Pancreas (tissue), 10 donors: ENCODE results near the gene ACSS1. TPM values are rescaled to one million over a fixed set of nuclear protein-coding genes. Genes with fewer than 3 reads are reported as not detected.
A peak's percentile ranks its signal among the peaks of the same experiment; 100 is the strongest.

ENCODE experiments used
- ATAC-seq, 4 donors: fragments of 200-7000 bp; cut with Tn5 transposase; one replicate each; pipeline versions ENCODE4 v1.8.0 to v1.9.1; 2020; ENCODE audit warnings: mild to moderate bottlenecking in 4 of 4, moderate library complexity in 4 of 4
- DNase-seq, 6 donors: peaks; one replicate each; pipeline ENCODE4 v3.0.0-alpha.2; 2020
- FAIRE-seq: peaks from 2 replicates; lab custom pipeline; 2012; peaks lifted over from hg19 to GRCh38; lab: Jason Lieb, UNC
- H3K27ac ChIP-seq, 4 donors: fragments of 200-600 bp; sonication (generic); 1 replicate in 3 of 4; 2 replicates in 1 of 4; pipeline versions ENCODE4 v1.5.0 to v1.8.0; 2020
- H3K27me3 ChIP-seq, 4 donors: fragments of 200-600 bp; one replicate each; pipeline ENCODE4 v1.8.0; 2021
- H3K36me3 ChIP-seq, 3 donors: fragments of 200-600 bp; sonication (generic) in 1 of 3; one replicate each; pipeline versions ENCODE4 v1.5.0 to v1.8.0; 2020 to 2021
- H3K4me1 ChIP-seq, 3 donors: fragments of 200-600 bp; one replicate each; pipeline ENCODE4 v1.8.0; 2021
- H3K4me3 ChIP-seq, 4 donors: fragments of 200-600 bp; sonication (generic) in 2 of 4; one replicate each; pipeline versions ENCODE4 v1.5.0 to v1.8.0; 2020 to 2021
- H3K9me3 ChIP-seq, 4 donors: fragments of 200-600 bp; one replicate each; pipeline ENCODE4 v1.8.0; 2021
- WGBS, 2 donors: extraction: QIAGEN DNeasy Blood & Tissue Kit; methylation state at CpG; one replicate each; pipeline ENCODE4 v1.1.7; 2013; 5-methylcytosine and 5-hydroxymethylcytosine counted together
- intact Hi-C, 3 donors: fragments of 100-400 bp; cut with DNase I; formaldehyde crosslinking; loops; one replicate each; pipeline versions ENCODE4 v1.11.1 to v1.14.2; 2022
- polyA plus RNA-seq, 2 donors: library from polyadenylated mRNA; stranded (reverse); fragments of 200-250 nt; gene quantifications; one replicate each; pipeline ENCODE4 v1.2.3, GENCODE V29; 2013
- total RNA-seq, 6 donors: library from RNA; stranded (reverse); fragmentation: NEBNext Ultra II Directional in 4 of 6; extraction: Animal tissue kit (Norgen Biotek cat#: 25700) in 4 of 6; gene quantifications; one replicate each; pipeline versions ENCODE4 v1.2.1 to v1.2.4, GENCODE V29; 2021 to 2023
- TF ChIP-seq, protein P1 (sequence below), 4 donors: fragments of 200-600 bp; sonication (generic) in 3 of 4; IDR thresholded peaks; one replicate each; pipeline versions ENCODE4 v1.5.0 to v1.8.0; 2021; ENCODE audit warnings: antibody characterized with exemption in 4 of 4
- donor health status: healthy with polysubstance abuse.
- donor health status: DM: no; HTN: no; CAD: no; lungs with moderate emphysema.
- donor health status: DM: no; HTN: no; CAD: no.
- donor health status: control.
- donor health status: control.
- donor health status: Bipolar disorder and iron deficiency.
- donor health status: DM: yes; HTN: yes; CAD: no.
- donor health status: DM: no; HTN: no; CAD: no.
- donor health status: DM: no; HTN: no; CAD: no.
- donor health status: DM: yes; HTN: yes; CAD: no.

Gene ACSS1
- total and polyA plus RNA-seq, 8 donors = 30.4 to 47.2 (median 36.0) TPM

DNA sequence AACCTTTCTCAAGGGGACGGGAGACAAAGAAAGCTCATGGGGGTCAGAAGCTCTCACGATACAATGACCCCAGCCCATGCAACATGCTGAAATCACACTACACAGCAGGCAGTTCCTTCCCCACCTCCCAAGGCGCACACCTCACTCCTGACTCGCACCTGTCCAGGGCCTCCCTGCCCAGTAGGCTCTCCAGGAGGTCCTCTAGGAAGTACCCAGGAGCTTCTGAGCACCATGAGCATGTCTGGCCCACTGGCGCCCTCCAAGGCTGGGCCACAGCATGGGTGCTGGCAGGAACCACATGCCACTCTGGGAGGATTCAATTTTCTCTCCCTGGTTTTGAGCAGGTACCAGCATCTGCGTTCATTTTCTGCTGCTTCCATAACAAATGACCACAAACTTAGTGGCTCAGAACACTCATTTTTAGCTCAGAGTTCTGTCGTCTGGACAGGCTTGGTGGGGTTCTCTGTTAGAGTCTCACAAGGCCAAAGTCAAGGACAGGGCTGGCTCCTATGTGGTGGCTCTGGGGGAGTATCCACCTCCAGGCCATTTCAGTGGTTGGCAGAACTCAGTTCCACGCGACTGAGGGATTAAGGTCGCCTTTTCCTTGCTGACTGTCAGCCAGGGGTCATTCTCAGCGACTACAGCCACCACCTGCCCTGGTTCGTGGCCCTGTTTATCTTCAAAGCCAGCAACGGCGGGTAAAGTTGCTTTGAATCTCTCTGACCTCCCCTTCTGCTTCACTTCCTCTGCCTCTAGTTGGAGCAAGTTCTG is 32.7 kb downstream of the ACSS1 start:
- TF ChIP-seq, protein P1, sequence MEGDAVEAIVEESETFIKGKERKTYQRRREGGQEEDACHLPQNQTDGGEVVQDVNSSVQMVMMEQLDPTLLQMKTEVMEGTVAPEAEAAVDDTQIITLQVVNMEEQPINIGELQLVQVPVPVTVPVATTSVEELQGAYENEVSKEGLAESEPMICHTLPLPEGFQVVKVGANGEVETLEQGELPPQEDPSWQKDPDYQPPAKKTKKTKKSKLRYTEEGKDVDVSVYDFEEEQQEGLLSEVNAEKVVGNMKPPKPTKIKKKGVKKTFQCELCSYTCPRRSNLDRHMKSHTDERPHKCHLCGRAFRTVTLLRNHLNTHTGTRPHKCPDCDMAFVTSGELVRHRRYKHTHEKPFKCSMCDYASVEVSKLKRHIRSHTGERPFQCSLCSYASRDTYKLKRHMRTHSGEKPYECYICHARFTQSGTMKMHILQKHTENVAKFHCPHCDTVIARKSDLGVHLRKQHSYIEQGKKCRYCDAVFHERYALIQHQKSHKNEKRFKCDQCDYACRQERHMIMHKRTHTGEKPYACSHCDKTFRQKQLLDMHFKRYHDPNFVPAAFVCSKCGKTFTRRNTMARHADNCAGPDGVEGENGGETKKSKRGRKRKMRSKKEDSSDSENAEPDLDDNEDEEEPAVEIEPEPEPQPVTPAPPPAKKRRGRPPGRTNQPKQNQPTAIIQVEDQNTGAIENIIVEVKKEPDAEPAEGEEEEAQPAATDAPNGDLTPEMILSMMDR (IDR thresholded peaks at IDR 0.05) = no peak
- H3K4me1 ChIP-seq = peaks cover 23 to 37% (median 26%) of the 10 kb centered on the region in 3 donors
- peak overlapping the region in 1 of 4 donors; percentile 39 for H3K27ac ChIP-seq
- no peak overlapping the region for H3K4me3 ChIP-seq
- intact Hi-C loops = no loop called here
- H3K36me3 ChIP-seq = peaks cover 0 to 20% (median 5%) of the 10 kb centered on the region in 3 donors
- no peaks in the 10 kb centered on the region for H3K27me3 ChIP-seq
- FAIRE-seq (no peak), ATAC-seq (peak in 1 of 4 donors; percentile 3), DNase-seq (peak in 4 of 6 donors; percentile 11 to 34 (median 12))
- WGBS, 2 donors = 54 to 62% methylated on average over 14 of the region's 14 CpGs
- no peaks in the 10 kb centered on the region for H3K9me3 ChIP-seq

DNA sequence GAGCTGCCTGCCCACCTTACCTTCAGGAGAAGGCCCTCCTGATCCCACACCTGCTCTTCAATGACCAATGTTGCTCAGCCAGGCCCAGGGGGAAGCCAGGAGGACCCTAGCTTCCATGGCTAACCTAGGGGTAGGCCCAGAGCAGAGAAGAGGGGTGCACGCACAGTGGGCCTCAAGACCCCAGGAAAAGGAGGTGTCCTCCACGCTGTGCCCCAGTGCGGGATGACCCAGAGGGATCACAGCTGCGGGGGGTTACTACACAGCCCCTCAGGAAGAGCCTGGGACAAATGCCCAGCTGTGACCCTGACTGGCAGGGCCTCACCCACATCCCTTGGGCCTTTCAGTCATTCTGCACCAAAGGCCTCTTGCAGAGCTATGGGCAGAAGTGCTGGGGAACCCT is 33.8 kb downstream of the ACSS1 start:
- FAIRE-seq (no peak), ATAC-seq (no peak), DNase-seq (peak in 5 of 6 donors; percentile 2 to 42 (median 12))
- H3K9me3 ChIP-seq = no peaks in the 10 kb centered on the region
- peaks cover 0 to 11% (median 5%) of the 10 kb centered on the region in 3 donors for H3K36me3 ChIP-seq
- TF ChIP-seq, protein P1 (IDR thresholded peaks at IDR 0.05) = no peak
- H3K4me1 ChIP-seq = peaks cover 34 to 48% (median 37%) of the 10 kb centered on the region in 3 donors
- no peaks in the 10 kb centered on the region for H3K27me3 ChIP-seq
- H3K4me3 ChIP-seq = no peak overlapping the region
- no peak overlapping the region for H3K27ac ChIP-seq
- WGBS, 2 donors = 95 to 100% methylated on average over 4 of the region's 4 CpGs
- intact Hi-C loops = no loop called here

GRCh38 chr20:25023356-25023755 is 34.6 kb downstream of the ACSS1 start:
- Histone ChIP-seq H3K36me3 (peaks cover 0 to 5% (median 2%) of the 10 kb centered on the region in 3 donors), H3K27me3 (no peaks in the 10 kb centered on the region), H3K4me1 (peaks cover 43 to 56% (median 46%) of the 10 kb centered on the region in 3 donors), H3K27ac (peak overlapping the region in 1 of 4 donors; percentile 44), H3K4me3 (no peak overlapping the region), H3K9me3 (no peaks in the 10 kb centered on the region)
- intact Hi-C loops = no loop called here
- FAIRE-seq (no peak), ATAC-seq (no peak), DNase-seq (peak in 4 of 6 donors; percentile 1 to 52 (median 10))
- whole genome bisulfite sequencing, 2 donors = 54 to 63% methylated on average over 10 of the region's 10 CpGs
- TF ChIP-seq, protein P1 (IDR thresholded peaks at IDR 0.05) = no peak

- H3K4me1 ChIP-seq = peaks cover 49 to 63% (median 52%) of the 10 kb centered on the region in 3 donors
- intact Hi-C loops = no loop called here
- H3K9me3 ChIP-seq = no peaks in the 10 kb centered on the region
- DNase-seq (peak; percentile 83 to 96 (median 90)), FAIRE-seq (no peak), ATAC-seq (peak; percentile 70 to 81 (median 76))
- peak overlapping the region in 1 of 4 donors; percentile 44 for H3K27ac ChIP-seq
- H3K36me3 ChIP-seq = peaks cover 0 to 5% (median 0%) of the 10 kb centered on the region in 3 donors
- TF ChIP-seq, protein P1 (IDR thresholded peaks at IDR 0.05) = no peak
- H3K27me3 ChIP-seq = no peaks in the 10 kb centered on the region
- 29 to 33% methylated on average over 11 of the region's 11 CpGs for WGBS, 2 donors
- no peak overlapping the region for H3K4me3 ChIP-seq
Measured at GRCh38 chr20:25022680-25023079, 35.3 kb downstream of the ACSS1 start.
